G401 (cell line): ENCODE results near the gene KLHDC8B. TPM values are rescaled to one million over a fixed set of nuclear protein-coding genes. Genes with fewer than 3 reads are reported as not detected.

Experiments
- DNase-seq: peaks from one replicate; pipeline ENCODE4 v3.0.0-alpha.2; 2015; ENCODE audit warnings: low spot score
- in situ Hi-C: cut with HindIII; loops from 2 replicates; pipeline ENCODE4 v1.10.0; 2016; ENCODE audit warnings: low sequenced_read_pairs, mixed read lengths
- total RNA-seq: library from RNA; depleted of rRNA; stranded (reverse); fragments of >200 nt; shearing (Covaris generic); gene quantifications from 2 replicates; pipeline ENCODE4 v1.2.3, GENCODE V29; 2014

The KLHDC8B gene
- total RNA-seq, 1 experiment from 2014 or later: 30.9 TPM

- DNase-seq: no peak
- in situ Hi-C loops: no loop called here
Observed at GRCh38 chr3:49157289-49157688, 14.1 kb upstream of the KLHDC8B start.

DNA sequence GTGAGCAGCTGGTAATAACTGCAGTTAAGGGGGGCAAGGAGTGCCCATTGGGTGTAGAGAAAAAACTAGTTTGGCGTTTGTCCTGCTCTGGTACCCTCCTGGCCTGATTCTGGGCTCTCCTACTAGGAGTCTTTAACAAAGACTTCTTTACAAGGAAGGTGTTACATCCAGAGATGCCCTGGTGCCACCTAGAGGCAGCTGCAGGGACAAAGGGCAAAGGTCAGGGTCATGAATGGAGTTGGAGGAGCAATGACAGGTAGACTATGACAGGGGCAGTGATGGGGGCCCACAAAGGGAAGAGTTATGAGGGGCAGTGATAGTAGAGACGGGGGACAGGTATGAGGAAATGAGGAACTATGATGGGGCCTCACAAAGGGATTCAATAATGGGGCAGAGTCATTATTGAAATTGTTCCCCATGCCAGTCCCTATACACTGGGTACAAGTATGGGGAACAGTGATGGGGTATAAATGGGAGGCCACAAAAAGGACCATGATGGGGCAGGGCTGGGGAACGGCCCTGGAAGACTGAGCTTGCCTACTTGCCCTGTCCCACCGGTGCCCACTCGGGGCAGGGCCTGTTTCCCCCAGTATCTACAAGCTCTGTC lies 13.2 kb upstream of the KLHDC8B start:
- in situ Hi-C loops: no loop called here
- DNase-seq: no peak

GRCh38 chr3:49158792-49159191 lies 12.6 kb upstream of the KLHDC8B start:
- no peak for DNase-seq
- in situ Hi-C loops: no loop called here

DNA sequence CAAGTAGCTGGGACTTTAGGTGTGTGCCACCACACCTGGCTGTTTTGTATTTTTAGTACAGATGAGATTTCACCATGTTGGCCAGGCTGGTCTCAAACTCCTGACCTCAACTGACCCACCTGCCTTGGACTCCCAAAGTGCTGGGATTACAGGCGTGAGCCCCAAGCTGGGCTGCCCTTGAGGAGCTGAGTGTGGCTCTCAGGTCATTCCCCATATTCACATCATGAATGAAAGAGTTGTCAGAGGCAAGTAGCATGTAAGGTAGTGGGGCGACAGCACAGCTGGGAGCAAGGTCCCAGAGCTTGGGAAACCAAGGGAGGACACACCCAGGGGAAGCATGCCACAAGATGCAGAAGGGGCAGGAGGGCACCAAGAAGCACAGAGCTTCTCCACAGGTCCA lies 10.2 kb upstream of the KLHDC8B start:
- no peak for DNase-seq
- in situ Hi-C loops: no loop called here

DNA sequence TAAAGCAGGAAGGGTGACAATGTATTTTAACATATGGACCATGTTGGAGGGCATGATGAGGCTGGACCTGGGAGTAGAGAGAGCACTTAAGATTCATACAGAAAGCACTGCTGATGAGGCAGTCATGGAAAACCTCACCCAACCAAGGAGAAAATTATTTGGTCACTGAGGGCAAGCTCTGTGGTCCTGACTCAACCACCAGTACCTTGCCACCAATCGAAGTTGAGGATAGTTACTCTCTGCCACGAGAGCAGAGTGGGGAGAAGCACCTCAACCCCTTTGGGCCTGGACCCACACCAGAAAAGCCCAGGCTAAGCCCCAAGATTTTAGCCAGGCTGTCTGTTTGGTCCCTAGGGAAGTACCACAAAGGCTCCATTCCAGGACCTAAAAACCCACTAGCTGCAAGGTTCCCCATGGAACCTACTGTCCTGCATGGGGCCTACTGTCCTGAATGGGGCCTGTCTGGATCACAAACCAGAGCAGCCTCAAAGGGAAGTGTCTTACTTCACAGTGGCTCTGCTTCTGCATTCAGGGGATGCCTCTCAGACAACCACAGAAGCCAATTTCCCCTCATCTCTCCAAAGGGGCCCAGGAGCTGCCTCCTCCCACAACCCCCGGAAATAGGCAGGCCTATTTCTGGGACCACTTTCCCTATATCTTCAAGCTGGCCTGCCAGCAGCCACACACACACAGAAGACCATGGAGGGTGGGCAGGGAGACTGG lies 9.4 kb upstream of the KLHDC8B start:
- in situ Hi-C loops: no loop called here

DNA sequence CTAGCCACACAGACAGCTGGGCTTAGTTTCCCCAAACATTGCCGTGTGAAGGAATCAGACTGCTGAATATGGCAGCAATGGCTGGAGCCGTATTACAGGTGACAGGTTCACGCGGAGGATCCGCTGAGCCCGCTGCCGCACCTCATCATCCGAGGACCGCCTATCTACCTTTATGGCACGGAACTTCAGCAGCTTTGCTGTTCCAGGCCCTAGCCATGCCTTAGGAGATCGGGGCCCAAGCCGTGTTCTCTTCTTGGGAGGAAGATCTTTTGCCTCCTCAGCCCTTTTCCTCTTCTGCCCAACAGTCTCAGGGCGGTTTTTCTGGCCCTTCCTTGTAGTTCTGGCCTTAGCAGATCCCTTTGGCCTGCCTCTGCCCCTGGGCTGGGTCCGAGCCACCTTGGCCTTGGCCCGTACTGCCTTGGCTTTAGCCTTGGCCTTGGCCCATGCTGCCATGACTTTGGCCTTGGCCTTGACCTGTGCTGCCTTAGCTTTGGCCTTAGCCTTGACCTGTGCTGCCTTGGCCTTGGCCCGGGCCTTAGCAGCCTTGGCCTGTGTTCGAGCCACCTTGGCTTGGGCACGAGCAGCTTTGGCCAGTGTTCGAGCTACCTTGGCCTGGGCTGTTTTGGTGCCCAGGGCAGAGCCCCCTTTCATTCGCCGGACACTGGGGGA lies 8.5 kb upstream of the KLHDC8B start:
- in situ Hi-C loops: no loop called here
- DNase-seq: no peak

More for the DNA sequence above, 9.4 kb upstream of the KLHDC8B start:
- no peak for DNase-seq

- in situ Hi-C loops: no loop called here
- DNase-seq: no peak
Observed at GRCh38 chr3:49163609-49164008, 7.8 kb upstream of the KLHDC8B start.

DNA sequence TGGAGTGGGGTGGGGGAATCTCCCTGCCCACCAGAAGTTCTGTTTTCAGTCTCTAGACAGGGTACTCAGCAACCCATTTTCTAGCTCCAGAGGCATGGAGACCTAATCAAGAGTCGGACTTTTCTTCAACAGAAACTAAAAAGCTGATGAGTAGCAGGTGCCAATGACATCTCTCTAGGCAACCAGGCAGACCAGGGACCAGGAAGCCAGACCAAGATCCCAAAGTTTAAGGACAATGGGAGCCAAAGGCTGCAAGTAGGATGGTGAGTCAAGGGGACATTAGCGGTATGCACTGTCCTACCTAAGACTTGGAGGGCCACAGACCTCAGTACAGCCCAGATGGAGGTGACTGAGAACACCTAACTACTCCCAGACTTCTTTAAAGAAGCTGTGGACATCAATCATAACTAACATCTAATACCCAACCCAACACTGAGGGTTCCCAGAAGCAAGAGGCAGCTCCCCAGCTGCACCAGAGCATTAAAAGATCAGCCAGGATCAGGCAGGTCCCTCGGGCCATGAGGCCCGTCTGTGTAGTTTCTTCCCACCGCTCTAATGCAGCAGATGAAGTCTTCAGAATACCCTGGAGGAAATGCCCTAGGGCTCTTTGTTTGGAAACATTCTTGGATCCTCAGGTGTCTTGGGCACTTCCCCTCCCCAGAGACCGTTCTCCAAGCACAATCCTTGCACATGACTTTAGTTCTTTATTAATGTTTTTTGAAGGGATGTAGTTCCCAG lies 6.2 kb upstream of the KLHDC8B start:
- in situ Hi-C loops: no loop called here
- DNase-seq: no peak

DNA sequence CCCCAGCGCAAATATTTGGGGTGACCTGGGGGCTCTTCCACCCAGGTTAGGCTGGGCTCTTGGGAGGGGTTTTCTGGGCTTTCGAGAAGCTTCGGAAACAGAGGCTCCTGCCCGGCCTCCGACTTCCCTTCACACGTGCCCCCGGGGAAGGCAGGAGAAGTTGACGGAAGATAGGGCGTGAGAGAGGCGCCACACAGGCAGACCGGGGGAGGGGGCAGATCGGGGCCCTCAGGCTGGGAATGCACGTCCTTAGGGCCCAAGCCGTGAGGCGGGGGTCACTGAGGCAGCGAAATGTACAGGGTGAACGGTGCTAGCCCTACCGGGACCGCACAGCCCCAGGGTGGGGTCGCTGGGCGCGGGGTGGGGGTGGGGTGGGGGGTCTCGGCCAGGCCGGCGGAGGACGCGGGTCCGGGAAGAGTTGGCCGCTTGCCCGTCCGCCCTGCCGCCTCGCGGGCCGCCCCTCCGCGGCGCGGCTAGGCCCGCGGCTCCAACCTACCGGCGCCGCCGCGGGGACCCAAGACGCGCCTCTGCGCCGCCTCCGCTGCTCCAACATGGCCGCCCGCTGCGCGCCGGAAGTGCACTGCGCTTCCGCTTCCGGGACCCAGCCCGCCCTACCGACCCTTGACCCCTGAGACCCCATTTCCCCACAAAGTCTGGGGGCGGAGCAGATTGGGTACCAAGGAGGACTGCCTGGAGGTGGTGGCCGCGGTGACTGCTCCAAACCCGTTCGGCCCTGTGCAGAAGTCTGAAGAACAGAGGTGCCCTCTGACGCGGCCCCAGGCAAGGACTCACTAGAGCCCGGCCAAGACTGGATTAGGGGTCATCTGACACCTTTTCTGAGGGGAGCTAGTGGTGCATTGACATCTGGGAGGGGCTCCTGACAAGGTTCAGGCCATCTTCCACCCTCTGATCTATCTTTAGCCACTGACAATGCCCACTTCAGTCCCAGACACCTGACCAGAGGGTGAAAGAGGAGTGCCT lies 5.3 kb upstream of the KLHDC8B start, which contains the start of gene CCDC71:
CCDC71 (minus strand) TSS at position 561 of the 981 bp plus-strand sequence. CDS start 2,123 bp downstream, outside the sequence.
- DNase-seq: peak; percentile 63
- in situ Hi-C loops: no loop called here

GRCh38 chr3:49166752-49167556 lies 4.4 kb upstream of the KLHDC8B start:
- no peak for DNase-seq
- in situ Hi-C loops: no loop called here

- DNase-seq: no peak
- in situ Hi-C loops: no loop called here
Observed at GRCh38 chr3:49170744-49171118, 667 bp upstream of the KLHDC8B start.

DNA sequence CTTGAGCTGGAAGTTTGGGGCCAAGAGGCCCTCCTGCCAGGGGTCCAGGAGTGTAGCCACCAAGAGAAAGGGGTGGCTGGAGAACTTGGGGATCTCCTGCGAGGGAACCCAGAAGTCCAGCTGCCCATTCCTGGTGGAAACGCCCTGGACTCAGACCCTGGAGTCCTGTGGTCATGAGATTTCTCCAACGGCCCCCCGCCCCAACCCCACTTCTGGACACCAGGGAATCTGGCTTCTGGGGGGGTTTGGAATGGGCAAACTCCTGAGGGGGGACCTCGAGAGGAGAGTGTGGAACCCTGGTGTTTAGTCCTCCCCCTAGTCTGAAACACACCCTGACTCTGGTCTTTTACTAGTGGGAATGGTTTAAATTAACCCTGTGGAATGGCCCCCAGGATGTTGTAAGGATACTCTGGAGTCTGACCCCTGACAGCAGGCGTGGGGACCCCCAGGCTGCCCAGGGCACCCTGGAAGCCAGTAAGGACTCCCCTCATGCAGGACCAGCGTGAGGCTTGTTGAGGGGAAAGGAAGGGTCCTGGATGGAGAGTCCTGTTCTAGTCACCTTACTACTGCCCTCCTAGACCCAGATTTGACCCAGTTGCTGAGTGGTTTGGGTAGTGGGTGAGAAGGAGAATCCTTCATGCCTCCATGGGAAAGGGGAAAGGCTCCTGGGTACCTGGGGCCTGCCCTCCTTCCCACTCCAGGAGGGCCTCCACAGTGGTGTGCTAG lies 540 bp downstream of the KLHDC8B start:
- no peak for DNase-seq
- in situ Hi-C loops: no loop called here

GRCh38 chr3:49172551-49173041 lies 1.2 kb downstream of the KLHDC8B start:
- in situ Hi-C loops: no loop called here

DNA sequence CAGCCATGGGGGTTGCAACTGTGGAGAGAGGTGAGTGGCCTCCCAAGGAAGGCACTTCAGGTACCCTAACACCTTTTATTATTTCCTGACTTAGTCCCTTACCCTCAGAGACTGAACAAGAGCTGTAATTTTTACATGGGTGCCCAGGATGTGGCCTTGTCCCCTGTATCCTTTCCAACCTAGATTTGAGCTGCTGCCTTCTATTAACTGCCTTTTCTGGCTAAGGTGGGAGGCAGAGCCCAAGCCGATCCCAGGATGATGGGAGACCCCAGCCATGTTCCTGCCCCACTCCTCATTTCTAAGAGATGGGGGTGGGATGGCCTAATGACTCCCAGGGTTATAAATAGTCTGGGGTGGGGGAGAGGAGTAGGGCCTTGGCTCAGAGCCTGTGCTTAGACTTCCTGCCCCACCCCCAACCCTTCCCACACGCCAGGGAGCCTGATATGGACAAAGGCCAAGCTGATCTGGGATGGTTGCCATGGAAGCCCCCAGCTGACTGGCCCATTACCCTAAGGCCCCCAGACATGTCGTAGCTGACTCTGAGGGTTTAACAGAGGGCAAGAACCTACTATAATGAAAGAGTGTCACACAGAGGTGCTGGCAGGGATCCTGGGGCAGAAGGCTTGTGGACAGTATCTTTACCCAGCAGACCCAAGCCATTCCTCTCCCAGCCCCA lies 1.9 kb downstream of the KLHDC8B start:
- in situ Hi-C loops: no loop called here
- DNase-seq: no peak

More at GRCh38 chr3:49172551-49173041, 1.2 kb downstream of the KLHDC8B start:
- DNase-seq: no peak

DNA sequence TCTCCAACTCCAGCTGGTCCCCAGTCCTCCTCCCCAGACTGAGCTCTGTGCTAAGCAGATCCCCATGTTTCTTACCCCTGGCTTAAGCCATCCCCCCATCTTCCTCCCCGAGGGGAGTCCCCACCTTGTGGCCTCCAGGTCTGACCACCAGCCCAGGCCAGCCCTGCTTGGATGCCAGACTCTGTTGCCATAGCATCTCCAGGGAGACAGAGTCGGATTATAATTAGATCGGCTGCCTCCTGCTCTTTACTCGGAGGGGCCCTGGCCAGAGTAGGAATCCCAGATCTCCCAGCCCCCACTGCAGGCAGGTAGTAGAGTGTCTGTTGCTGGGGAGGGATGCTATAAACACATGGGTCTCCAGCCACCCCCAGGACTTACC lies 2.4 kb downstream of the KLHDC8B start:
- no peak for DNase-seq
- in situ Hi-C loops: no loop called here

DNA sequence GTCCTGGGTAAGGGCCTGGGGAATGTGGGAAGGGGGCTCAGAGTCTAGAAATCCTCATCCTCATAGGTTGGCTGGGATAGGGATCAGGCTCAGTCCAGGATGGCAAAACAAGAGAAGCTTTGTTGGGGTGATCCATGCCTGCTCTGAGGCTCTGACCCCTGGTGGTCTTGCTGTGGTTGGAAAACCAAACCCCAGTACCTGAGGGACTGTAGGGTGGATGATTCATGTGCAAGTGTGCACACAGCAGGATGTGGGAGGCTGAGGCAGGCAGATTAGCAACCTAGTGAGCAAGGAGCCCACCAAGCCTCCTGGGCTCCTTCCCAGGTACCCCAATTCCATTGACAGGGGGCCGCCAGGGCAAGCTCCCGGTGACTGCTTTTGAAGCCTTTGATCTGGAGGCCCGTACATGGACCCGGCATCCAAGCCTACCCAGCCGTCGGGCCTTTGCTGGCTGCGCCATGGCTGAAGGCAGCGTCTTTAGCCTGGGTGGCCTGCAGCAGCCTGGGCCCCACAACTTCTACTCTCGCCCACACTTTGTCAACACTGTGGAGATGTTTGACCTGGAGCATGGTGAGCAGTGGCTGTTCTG lies 3.1 kb downstream of the KLHDC8B start:
- in situ Hi-C loops: no loop called here
- DNase-seq: no peak
